GM19023 (cell line): ENCODE results near the gene ADCY1.

Experiments used
- ATAC-seq: cut with Tn5 transposase; IDR thresholded peaks from one replicate; pipeline ENCODE4 v1.9.1; 2021; ENCODE audit warnings: mild to moderate bottlenecking, moderate library complexity; ENCODE audit not compliant: unreplicated experiment

Gene ADCY1

GRCh38 chr7:45663167-45663921 lies 89.2 kb downstream of the ADCY1 start:
- no peak for ATAC-seq

- ATAC-seq = no peak
These were observed 89.9 kb downstream of the ADCY1 start for GRCh38 chr7:45663965-45664633.

GRCh38 chr7:45665172-45665571 lies 91.0 kb downstream of the ADCY1 start:
- ATAC-seq = no peak

- no peak for ATAC-seq
These were observed 96.1 kb downstream of the ADCY1 start for GRCh38 chr7:45670227-45670626.

GRCh38 chr7:45670717-45671116 lies 96.5 kb downstream of the ADCY1 start:
- no peak for ATAC-seq

GRCh38 chr7:45677311-45677900 lies 103.2 kb downstream of the ADCY1 start:
- ATAC-seq = no peak

- ATAC-seq = no peak
These were observed 105.3 kb downstream of the ADCY1 start for GRCh38 chr7:45679516-45679915.

GRCh38 chr7:45680776-45681175 lies 106.6 kb downstream of the ADCY1 start:
- no peak for ATAC-seq

- no peak for ATAC-seq
These were observed 107.6 kb downstream of the ADCY1 start for GRCh38 chr7:45681596-45682357.

GRCh38 chr7:45682358-45682735 lies 108.2 kb downstream of the ADCY1 start:
- no peak for ATAC-seq

GRCh38 chr7:45682836-45683555 lies 108.8 kb downstream of the ADCY1 start:
- ATAC-seq = no peak

GRCh38 chr7:45683556-45684148 lies 109.5 kb downstream of the ADCY1 start:
- ATAC-seq = no peak

GRCh38 chr7:45684910-45685618 lies 110.9 kb downstream of the ADCY1 start:
- ATAC-seq = no peak

GRCh38 chr7:45685619-45686240 lies 111.6 kb downstream of the ADCY1 start:
- ATAC-seq = no peak

GRCh38 chr7:45686441-45687184 lies 112.4 kb downstream of the ADCY1 start:
- no peak for ATAC-seq

GRCh38 chr7:45687185-45687560 lies 113.0 kb downstream of the ADCY1 start:
- no peak for ATAC-seq

GRCh38 chr7:45687721-45688120 lies 113.6 kb downstream of the ADCY1 start:
- ATAC-seq = no peak

- ATAC-seq = no peak
These were observed 114.2 kb downstream of the ADCY1 start for GRCh38 chr7:45688382-45688781.
